ENCODE results near the gene UBE2L5.
"Not testable (repeated sequence)": the region's sequence is repeated elsewhere in the genome, so short reads cannot be mapped to it uniquely, and the experiment has no call there.

Gene UBE2L5

GRCh38 chr13:30440910-30441703 lies 18.8 kb downstream of the UBE2L5 start:
- DNase-seq (ENCODE audit: low read depth) = no peak

- DNase-seq (ENCODE audit: low read depth) = no peak
These were observed 20.6 kb downstream of the UBE2L5 start for GRCh38 chr13:30442926-30443325.

- DNase-seq (ENCODE audit: low read depth) = not testable (repeated sequence)
These were observed 21.2 kb downstream of the UBE2L5 start for GRCh38 chr13:30443491-30443890.

GRCh38 chr13:30443957-30444404 lies 21.7 kb downstream of the UBE2L5 start:
- DNase-seq (ENCODE audit: low read depth) = no peak

GRCh38 chr13:30446126-30446500 lies 23.8 kb downstream of the UBE2L5 start:
- DNase-seq (ENCODE audit: low read depth) = no peak

- DNase-seq (ENCODE audit: low read depth) = no peak
These were observed 26.1 kb downstream of the UBE2L5 start for GRCh38 chr13:30448441-30448840.

GRCh38 chr13:30450066-30450465 lies 27.8 kb downstream of the UBE2L5 start:
- no peak for DNase-seq (ENCODE audit: low read depth)

- not testable (repeated sequence) for DNase-seq (ENCODE audit: low read depth)
These were observed 29.2 kb downstream of the UBE2L5 start for GRCh38 chr13:30451476-30451875.

- DNase-seq (ENCODE audit: low read depth) = no peak
These were observed 31.4 kb downstream of the UBE2L5 start for GRCh38 chr13:30453727-30454126.

GRCh38 chr13:30454991-30455390 lies 32.7 kb downstream of the UBE2L5 start:
- no peak for DNase-seq (ENCODE audit: low read depth)

GRCh38 chr13:30456290-30456689 lies 34.0 kb downstream of the UBE2L5 start:
- DNase-seq (ENCODE audit: low read depth) = no peak

- DNase-seq (ENCODE audit: low read depth) = no peak
These were observed 35.1 kb downstream of the UBE2L5 start for GRCh38 chr13:30457306-30457891.

- not testable (repeated sequence) for DNase-seq (ENCODE audit: low read depth)
These were observed 39.2 kb downstream of the UBE2L5 start for GRCh38 chr13:30461279-30462066.

- DNase-seq (ENCODE audit: low read depth) = peak; percentile 49
These were observed 41.6 kb downstream of the UBE2L5 start for GRCh38 chr13:30463787-30464495.

- DNase-seq (ENCODE audit: low read depth) = peak; percentile 66
These were observed 42.4 kb downstream of the UBE2L5 start for GRCh38 chr13:30464496-30465342.

GRCh38 chr13:30465343-30465592 lies 43.0 kb downstream of the UBE2L5 start:
- no peak for DNase-seq (ENCODE audit: low read depth)

GRCh38 chr13:30465593-30466357 lies 43.5 kb downstream of the UBE2L5 start, which contains the start of gene HMGB1:
TSS of gene HMGB1 (minus strand) at chr13:30465936. CDS start at chr13:30463680, 2,256 bp downstream.
- DNase-seq (ENCODE audit: low read depth) = peak; percentile 88

- DNase-seq (ENCODE audit: low read depth) = no peak
These were observed 44.0 kb downstream of the UBE2L5 start for GRCh38 chr13:30466358-30466714.

- DNase-seq (ENCODE audit: low read depth) = no peak
These were observed 44.6 kb downstream of the UBE2L5 start for GRCh38 chr13:30466841-30467252.

GRCh38 chr13:30473675-30474074 lies 51.4 kb downstream of the UBE2L5 start:
- DNase-seq (ENCODE audit: low read depth) = no peak

Data from activated T-cell treated with anti-CD3 and anti-CD28 coated beads for 1 hour (primary cell).